ENCODE results near the gene USP54.

The USP54 gene

DNA sequence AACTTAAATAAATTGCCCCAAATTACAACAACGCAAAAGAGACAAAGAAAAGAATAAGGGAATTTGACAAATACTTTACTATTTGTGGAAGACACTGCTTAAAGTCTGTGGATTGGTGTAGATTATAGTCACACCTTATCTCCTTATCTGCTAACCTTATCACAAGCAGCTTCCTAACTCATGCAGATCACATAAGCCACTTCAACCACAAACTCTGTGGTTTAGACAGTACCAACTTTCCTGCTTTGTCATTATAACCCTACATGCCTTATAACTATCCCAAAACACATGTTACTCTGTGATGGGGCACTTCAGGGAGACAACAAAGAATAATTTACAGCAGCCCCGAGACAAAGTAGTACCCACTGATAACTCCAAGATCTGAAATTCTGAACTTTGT, 53.9 kb downstream of the USP54 start:
- no peak overlapping the region for H3K4me3 ChIP-seq (replicated peaks in 1 of 2; ENCODE audit: low read depth in 2 of 2, low read length in 2 of 2)
- no peak for DNase-seq (ENCODE audit: low read depth in 2 of 2)
- TF ChIP-seq, protein P1, sequence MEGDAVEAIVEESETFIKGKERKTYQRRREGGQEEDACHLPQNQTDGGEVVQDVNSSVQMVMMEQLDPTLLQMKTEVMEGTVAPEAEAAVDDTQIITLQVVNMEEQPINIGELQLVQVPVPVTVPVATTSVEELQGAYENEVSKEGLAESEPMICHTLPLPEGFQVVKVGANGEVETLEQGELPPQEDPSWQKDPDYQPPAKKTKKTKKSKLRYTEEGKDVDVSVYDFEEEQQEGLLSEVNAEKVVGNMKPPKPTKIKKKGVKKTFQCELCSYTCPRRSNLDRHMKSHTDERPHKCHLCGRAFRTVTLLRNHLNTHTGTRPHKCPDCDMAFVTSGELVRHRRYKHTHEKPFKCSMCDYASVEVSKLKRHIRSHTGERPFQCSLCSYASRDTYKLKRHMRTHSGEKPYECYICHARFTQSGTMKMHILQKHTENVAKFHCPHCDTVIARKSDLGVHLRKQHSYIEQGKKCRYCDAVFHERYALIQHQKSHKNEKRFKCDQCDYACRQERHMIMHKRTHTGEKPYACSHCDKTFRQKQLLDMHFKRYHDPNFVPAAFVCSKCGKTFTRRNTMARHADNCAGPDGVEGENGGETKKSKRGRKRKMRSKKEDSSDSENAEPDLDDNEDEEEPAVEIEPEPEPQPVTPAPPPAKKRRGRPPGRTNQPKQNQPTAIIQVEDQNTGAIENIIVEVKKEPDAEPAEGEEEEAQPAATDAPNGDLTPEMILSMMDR (IDR thresholded peaks at IDR 0.05; ENCODE audit: low read depth, low read length), result no peak

DNA sequence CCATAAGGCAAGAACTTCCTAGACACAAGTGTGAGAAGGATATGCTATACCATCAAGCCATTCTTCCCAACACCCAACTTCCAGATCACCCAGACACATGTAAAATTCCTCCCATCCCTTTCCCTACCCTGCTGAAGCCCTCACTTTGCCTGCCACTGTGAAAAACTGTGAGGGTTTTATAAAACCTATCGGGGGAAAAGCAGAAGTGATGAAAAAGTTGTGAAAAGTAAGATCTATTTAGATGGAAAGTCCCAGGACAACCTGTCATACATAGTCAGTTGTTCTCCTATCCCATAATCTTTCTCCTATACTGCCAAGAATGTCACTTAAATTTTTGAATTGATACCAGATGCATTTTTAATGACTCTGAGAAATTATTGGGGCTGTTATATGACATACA, 56.3 kb downstream of the USP54 start:
- TF ChIP-seq, protein P1 (IDR thresholded peaks at IDR 0.05; ENCODE audit: low read depth, low read length), result no peak
- DNase-seq (ENCODE audit: low read depth in 2 of 2), result no peak
- no peak overlapping the region for H3K4me3 ChIP-seq (replicated peaks in 1 of 2; ENCODE audit: low read depth in 2 of 2, low read length in 2 of 2)

DNA sequence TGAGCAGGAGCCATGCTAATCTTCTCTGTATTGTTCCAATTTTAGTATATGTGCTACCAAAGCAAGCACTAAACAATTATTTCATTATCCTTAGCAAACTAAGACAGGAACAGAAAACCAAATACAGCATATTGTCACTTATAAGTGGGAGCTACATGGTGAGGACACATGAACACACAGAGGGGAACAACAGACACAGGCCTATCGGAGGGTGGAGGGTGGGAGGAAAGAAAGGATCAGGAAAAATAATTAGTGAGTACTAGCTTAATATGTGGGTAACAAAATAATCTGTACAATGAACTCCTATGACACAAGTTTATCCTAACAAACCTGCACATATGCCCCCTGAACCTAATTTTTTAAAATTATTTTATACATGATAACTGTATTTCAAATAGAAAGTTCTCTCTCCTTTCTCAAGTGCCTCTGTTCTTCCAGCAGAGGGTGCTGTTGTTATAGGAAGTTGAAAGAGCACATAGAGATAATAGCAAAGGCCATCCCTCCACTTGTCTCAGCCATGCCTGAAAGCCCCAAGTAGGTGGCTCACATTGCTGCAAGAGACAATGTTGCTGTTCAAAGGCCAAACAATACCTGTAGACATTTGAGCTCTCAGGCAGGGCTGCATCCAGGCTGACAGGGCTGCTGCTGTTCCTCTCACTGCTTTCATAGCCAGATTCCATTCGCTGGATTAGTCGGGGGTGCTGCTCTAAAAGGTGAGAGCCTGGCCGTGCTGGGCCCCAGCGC, 61.9 kb downstream of the USP54 start:
- H3K4me3 ChIP-seq (replicated peaks in 1 of 2; ENCODE audit: low read depth in 2 of 2, low read length in 2 of 2), result no peak overlapping the region
- TF ChIP-seq, protein P1 (IDR thresholded peaks at IDR 0.05; ENCODE audit: low read depth, low read length), result peak; percentile 80
- peak; percentile 84 to 89 for DNase-seq (ENCODE audit: low read depth in 2 of 2)

DNA sequence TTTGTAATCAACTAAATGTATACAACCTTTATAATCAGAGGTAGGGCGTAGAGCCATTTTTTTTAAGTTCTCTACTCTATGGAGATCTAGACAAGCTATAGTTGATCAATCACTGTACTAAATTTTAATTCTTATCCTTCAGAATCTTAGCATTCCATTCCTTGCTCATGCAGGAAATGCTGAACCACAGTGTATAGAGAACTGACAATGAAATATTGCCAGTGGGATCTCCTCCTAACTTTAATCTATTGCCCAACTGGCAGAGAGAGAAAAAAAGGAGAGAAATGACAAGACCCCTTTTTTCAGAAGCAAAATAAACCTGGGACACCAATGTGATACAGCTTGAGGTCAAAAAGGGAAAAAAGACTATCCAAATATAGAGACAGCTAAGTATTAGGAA, 68.9 kb downstream of the USP54 start:
- TF ChIP-seq, protein P1 (IDR thresholded peaks at IDR 0.05; ENCODE audit: low read depth, low read length), result no peak
- H3K4me3 ChIP-seq (replicated peaks in 1 of 2; ENCODE audit: low read depth in 2 of 2, low read length in 2 of 2), result no peak overlapping the region
- no peak for DNase-seq (ENCODE audit: low read depth in 2 of 2)

DNA sequence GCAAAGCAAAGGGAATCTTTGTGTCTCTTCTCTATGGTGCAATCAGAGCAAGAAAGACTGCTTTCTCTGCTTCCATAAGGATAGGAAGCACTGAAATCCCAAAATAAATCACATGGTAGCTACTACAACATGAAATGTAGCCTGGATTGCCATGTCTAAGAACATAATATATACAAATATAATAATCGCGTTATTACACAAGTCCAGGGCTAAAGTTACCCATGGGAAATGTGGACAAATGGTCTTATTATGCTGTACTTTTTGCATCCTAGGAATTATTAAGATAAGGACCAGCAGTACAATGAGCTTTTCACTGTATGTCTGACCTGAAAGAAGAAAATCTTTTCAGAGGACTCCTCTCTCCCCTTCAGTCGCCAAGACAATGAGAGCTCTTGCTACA, 71.8 kb downstream of the USP54 start:
- no peak for DNase-seq (ENCODE audit: low read depth in 2 of 2)
- TF ChIP-seq, protein P1 (IDR thresholded peaks at IDR 0.05; ENCODE audit: low read depth, low read length), result no peak
- no peak overlapping the region for H3K4me3 ChIP-seq (replicated peaks in 1 of 2; ENCODE audit: low read depth in 2 of 2, low read length in 2 of 2)

DNA sequence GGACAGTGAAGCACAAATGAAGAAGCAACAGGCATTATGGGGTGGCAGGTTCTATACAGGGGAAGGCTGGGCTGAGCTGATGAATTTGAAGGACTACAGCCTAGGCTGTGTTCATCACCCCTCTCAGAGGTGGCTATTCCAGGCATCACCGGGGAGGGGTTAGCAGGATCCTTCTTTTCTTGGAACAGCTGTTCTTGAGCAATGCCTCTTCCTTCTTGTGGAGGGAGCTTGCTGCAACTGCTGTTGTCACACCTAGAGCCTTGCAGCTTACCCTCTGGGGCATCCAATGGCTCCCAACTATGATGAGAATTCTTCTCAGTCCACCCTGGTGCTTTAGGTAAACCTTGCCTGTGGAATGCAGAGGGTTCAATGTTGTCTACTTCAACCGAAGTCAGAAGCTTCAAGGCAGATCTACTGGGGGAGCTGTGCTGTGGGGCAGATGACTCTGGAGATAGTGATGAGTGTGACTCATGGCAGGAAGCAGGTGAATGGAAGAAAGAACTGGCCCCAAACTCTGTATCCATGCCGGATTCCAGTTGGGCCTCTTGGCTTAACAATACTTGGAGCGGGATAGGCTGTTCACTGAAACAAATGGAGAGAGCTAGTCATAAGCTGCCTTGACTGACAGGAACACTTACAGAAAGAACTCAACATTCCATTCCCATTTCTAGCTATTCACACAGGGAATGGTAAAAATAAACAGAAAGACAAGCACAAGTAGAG, 73.8 kb downstream of the USP54 start:
- TF ChIP-seq, protein P1 (IDR thresholded peaks at IDR 0.05; ENCODE audit: low read depth, low read length), result no peak
- H3K4me3 ChIP-seq (replicated peaks in 1 of 2; ENCODE audit: low read depth in 2 of 2, low read length in 2 of 2), result no peak overlapping the region
- DNase-seq (ENCODE audit: low read depth in 2 of 2), result peak in 1 of 2 donors; percentile 33
